Measurements from ENCODE around the gene RREB1.

- TF ChIP-seq POLR2AphosphoS5 (IDR thresholded peaks at IDR 0.05; ENCODE audit: insufficient read depth, low read depth, low read length) (no peak), MAX (IDR thresholded peaks at IDR 0.05; ENCODE audit: insufficient read depth, insufficient read length) (no peak), MYC (IDR thresholded peaks at IDR 0.05; ENCODE audit: low read depth, low read length) (no peak), EZH2 (IDR thresholded peaks at IDR 0.05; ENCODE audit: borderline replicate concordance, low read depth, low read length, severe bottlenecking) (no peak)
- TF ChIP-seq, protein P1, sequence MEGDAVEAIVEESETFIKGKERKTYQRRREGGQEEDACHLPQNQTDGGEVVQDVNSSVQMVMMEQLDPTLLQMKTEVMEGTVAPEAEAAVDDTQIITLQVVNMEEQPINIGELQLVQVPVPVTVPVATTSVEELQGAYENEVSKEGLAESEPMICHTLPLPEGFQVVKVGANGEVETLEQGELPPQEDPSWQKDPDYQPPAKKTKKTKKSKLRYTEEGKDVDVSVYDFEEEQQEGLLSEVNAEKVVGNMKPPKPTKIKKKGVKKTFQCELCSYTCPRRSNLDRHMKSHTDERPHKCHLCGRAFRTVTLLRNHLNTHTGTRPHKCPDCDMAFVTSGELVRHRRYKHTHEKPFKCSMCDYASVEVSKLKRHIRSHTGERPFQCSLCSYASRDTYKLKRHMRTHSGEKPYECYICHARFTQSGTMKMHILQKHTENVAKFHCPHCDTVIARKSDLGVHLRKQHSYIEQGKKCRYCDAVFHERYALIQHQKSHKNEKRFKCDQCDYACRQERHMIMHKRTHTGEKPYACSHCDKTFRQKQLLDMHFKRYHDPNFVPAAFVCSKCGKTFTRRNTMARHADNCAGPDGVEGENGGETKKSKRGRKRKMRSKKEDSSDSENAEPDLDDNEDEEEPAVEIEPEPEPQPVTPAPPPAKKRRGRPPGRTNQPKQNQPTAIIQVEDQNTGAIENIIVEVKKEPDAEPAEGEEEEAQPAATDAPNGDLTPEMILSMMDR (IDR thresholded peaks at IDR 0.05; ENCODE audit: extremely low read depth in 1 of 2, insufficient read depth in 1 of 2, low read depth in 1 of 2, low read length in 2 of 2), result no peak
Measured at GRCh38 chr6:7142228-7142801, 34.6 kb downstream of the RREB1 start.

All from endothelial cell of umbilical vein (primary cell).